ENCODE data around the gene EIF4E3.

Gene EIF4E3

GRCh38 chr3:71628522-71628921 is 96.7 kb downstream of the EIF4E3 start:
- no peak for DNase-seq (ENCODE audit: low spot score)
- in situ Hi-C loops (cut with MboI; ENCODE audit: low sequenced_read_pairs, unreplicated experiment): no loop called here
- TF ChIP-seq CTCF (IDR thresholded peaks at IDR 0.05; ENCODE audit: borderline replicate concordance, control extremely low read depth, extremely low read depth, insufficient read depth, missing control alignments): no peak

- no peak for DNase-seq (ENCODE audit: low spot score)
- TF ChIP-seq CTCF (IDR thresholded peaks at IDR 0.05; ENCODE audit: borderline replicate concordance, control extremely low read depth, extremely low read depth, insufficient read depth, missing control alignments): no peak
- in situ Hi-C loops (cut with MboI; ENCODE audit: low sequenced_read_pairs, unreplicated experiment): no loop called here
Observed at GRCh38 chr3:71625676-71626075, 99.5 kb downstream of the EIF4E3 start.
